K562 (cell line): ENCODE data around the gene CTNS.

Experiments used
- ADNP ChIP-seq: fragments of 200-800 bp; sonication (Bioruptor generic); IDR thresholded peaks from 2 replicates; pipeline ENCODE4 v1.6.1; 2016; ENCODE audit warnings: missing genetic modification characterization, missing compliant biosample characterization
- CTCF ChIP-seq, 3 experiments: IDR thresholded peaks in 2 of 3; conservative IDR thresholded peaks in 1 of 3; 2 replicates each; pipeline ENCODE4 v1.5.1; 2011 to 2012; ENCODE audit warnings: low read length in 3 of 3, mild to moderate bottlenecking in 3 of 3, control low read depth in 2 of 3, improper control_type of control experiment in 1 of 3, inconsistent platforms in 1 of 3, low read depth in 1 of 3, mixed read lengths in 1 of 3, moderate library complexity in 1 of 3; ENCODE audit not compliant: insufficient read depth in 2 of 3
- FOXA3 ChIP-seq, 2 experiments: fragments of 450-650 bp in 1 of 2; sonication (generic) in 1 of 2; formaldehyde crosslinking; IDR thresholded peaks in 1 of 2; conservative IDR thresholded peaks in 1 of 2; 2 replicates each; pipeline versions ENCODE4 v1.4.0 to v1.8.0; 2020 to 2022; ENCODE audit warnings: mild to moderate bottlenecking in 2 of 2, missing genetic modification reagents in 1 of 2
- PCBP2 ChIP-seq: fragments of 200-400 bp; formaldehyde crosslinking; IDR thresholded peaks from 2 replicates; pipeline ENCODE4 v1.6.1; 2018; ENCODE audit warnings: low read length, low read depth, mild to moderate bottlenecking, moderate library complexity; ENCODE audit not compliant: poor library complexity, severe bottlenecking
- ZFP1 ChIP-seq: fragments of 450-650 bp; formaldehyde crosslinking; IDR thresholded peaks from 2 replicates; pipeline ENCODE4 v1.4.0; 2020; ENCODE audit warnings: mild to moderate bottlenecking, mixed read lengths

- TF ChIP-seq ADNP (tag) (no peak), FOXA3 (CRISPR knock-in tag; conservative IDR thresholded peaks at IDR 0.05 in 1 of 2, IDR thresholded peaks at IDR 0.05 in 1 of 2) (no peak), PCBP2 (no peak), CTCF (IDR thresholded peaks at IDR 0.05 in 2 of 3, conservative IDR thresholded peaks at IDR 0.05 in 1 of 3; ENCODE audit: insufficient read depth in 2 of 3, low read depth in 1 of 3, low read length in 3 of 3) (no peak), ZFP1 (no peak)
These were observed 5.8 kb upstream of the CTNS start for GRCh38 chr17:3630781-3631180.
